ENCODE results near the gene MYO1C. TPM values are rescaled to one million over a fixed set of nuclear protein-coding genes. Genes with fewer than 3 reads are reported as not detected.

MYO1C gene
- total RNA-seq, 2 donors from 2014 or later, result 94.4 to 120 TPM

- no peak for DNase-seq (ENCODE audit: low spot score)
- Histone ChIP-seq H3K36me3 (peaks cover 0 to 4% of the 10 kb centered on the region in 2 donors), H3K4me3 (no peak overlapping the region), H3K9me3 (no peaks in the 10 kb centered on the region), H3K4me1 (replicated peaks) (peaks cover 9% of the 10 kb centered on the region), H3K27me3 (replicated peaks; ENCODE audit: insufficient read depth) (no peaks in the 10 kb centered on the region), H3K27ac (no peak overlapping the region)
- TF ChIP-seq POLR2AphosphoS5 (IDR thresholded peaks at IDR 0.05) (no peak), CTCF (IDR thresholded peaks at IDR 0.05) (no peak), POLR2A (IDR thresholded peaks at IDR 0.05) (no peak)
- 90% methylated on average over 13 of the region's 13 CpGs for WGBS
- intact Hi-C loops (cut with DNase I), result no loop called here
Measured at GRCh38 chr17:1506649-1507267, 14.3 kb upstream of the MYO1C start.

- Histone ChIP-seq H3K27me3 (replicated peaks; ENCODE audit: insufficient read depth) (no peaks in the 10 kb centered on the region), H3K27ac (no peak overlapping the region), H3K36me3 (peaks cover 0 to 4% of the 10 kb centered on the region in 2 donors), H3K4me1 (replicated peaks) (no peaks in the 10 kb centered on the region), H3K9me3 (no peaks in the 10 kb centered on the region), H3K4me3 (no peak overlapping the region)
- no peak for TF ChIP-seq CTCF (IDR thresholded peaks at IDR 0.05)
- no peak for TF ChIP-seq POLR2AphosphoS5 (IDR thresholded peaks at IDR 0.05)
- TF ChIP-seq POLR2A (IDR thresholded peaks at IDR 0.05), result no peak
- intact Hi-C loops (cut with DNase I), result no loop called here
- DNase-seq (ENCODE audit: low spot score), result no peak
- 82% methylated on average over 5 of the region's 5 CpGs for WGBS
Measured at GRCh38 chr17:1505586-1505985, 13.1 kb upstream of the MYO1C start.

DNA sequence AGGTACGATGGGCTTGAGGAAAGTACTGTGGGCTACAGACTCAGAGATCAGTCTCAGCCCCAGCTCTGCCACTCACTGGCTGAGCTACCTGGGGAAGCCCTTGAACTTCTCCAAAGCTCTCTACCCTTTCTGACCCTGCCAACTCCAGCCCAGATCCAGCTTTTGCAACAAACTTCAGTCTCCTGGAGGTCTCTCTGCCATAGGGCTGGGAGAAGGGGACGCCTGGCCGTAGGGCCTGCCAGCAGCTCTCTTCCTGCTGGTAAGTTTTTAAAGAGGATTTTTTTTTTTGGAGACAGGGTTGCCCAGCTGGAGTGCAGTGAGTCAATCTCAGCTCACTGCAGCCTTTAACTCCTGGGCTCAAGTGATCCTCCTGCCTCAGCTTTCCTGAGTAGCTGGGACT lies 12.4 kb upstream of the MYO1C start:
- WGBS, result 80% methylated on average over 3 of the region's 3 CpGs
- DNase-seq (ENCODE audit: low spot score), result no peak
- peaks cover 0 to 4% of the 10 kb centered on the region in 2 donors for H3K36me3 ChIP-seq
- no peak overlapping the region for H3K27ac ChIP-seq
- intact Hi-C loops (cut with DNase I), result no loop called here
- H3K4me3 ChIP-seq, result no peak overlapping the region
- H3K27me3 ChIP-seq (replicated peaks; ENCODE audit: insufficient read depth), result no peaks in the 10 kb centered on the region
- no peaks in the 10 kb centered on the region for H3K9me3 ChIP-seq
- H3K4me1 ChIP-seq (replicated peaks), result no peaks in the 10 kb centered on the region
- TF ChIP-seq CTCF (IDR thresholded peaks at IDR 0.05), result no peak
- TF ChIP-seq POLR2AphosphoS5 (IDR thresholded peaks at IDR 0.05), result no peak
- TF ChIP-seq POLR2A (IDR thresholded peaks at IDR 0.05), result no peak

- H3K36me3 ChIP-seq, result peaks cover 0 to 4% of the 10 kb centered on the region in 2 donors
- no peak overlapping the region for H3K4me3 ChIP-seq
- no peaks in the 10 kb centered on the region for H3K9me3 ChIP-seq
- intact Hi-C loops (cut with DNase I), result no loop called here
- H3K27me3 ChIP-seq (replicated peaks; ENCODE audit: insufficient read depth), result no peaks in the 10 kb centered on the region
- no peaks in the 10 kb centered on the region for H3K4me1 ChIP-seq (replicated peaks)
- WGBS, result 84% methylated on average over 10 of the region's 10 CpGs
- TF ChIP-seq POLR2AphosphoS5 (IDR thresholded peaks at IDR 0.05), result no peak
- H3K27ac ChIP-seq, result no peak overlapping the region
- no peak for DNase-seq (ENCODE audit: low spot score)
Measured at GRCh38 chr17:1503699-1504098, 11.2 kb upstream of the MYO1C start.

DNA sequence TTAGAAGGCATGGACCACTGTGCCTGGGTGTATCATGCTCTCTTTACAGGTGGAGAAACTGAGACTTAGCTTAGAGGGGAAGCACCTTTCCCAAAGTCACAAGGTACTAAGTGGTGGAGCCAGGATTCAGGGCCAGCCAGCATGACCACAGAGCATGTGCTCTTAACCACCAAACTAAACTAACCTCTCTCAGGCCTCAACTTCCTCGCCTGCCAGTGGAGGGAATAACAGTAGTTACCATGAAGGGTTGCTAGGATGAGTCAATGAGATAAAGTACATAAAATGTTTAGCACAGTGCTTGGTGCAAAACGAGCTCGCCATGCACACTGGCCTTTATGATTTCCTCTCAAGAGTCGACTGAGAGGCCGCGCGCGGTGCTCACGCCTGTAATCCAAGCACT lies 6.4 kb upstream of the MYO1C start:
- intact Hi-C loops (cut with DNase I), result no loop called here
- Histone ChIP-seq H3K4me3 (no peak overlapping the region), H3K36me3 (no peaks in the 10 kb centered on the region), H3K27me3 (replicated peaks; ENCODE audit: insufficient read depth) (no peaks in the 10 kb centered on the region), H3K4me1 (replicated peaks) (peaks cover 7% of the 10 kb centered on the region), H3K27ac (no peak overlapping the region), H3K9me3 (no peaks in the 10 kb centered on the region)
- DNase-seq (ENCODE audit: low spot score), result no peak
- TF ChIP-seq CTCF (IDR thresholded peaks at IDR 0.05), result no peak
- no peak for TF ChIP-seq POLR2AphosphoS5 (IDR thresholded peaks at IDR 0.05)
- TF ChIP-seq POLR2A (IDR thresholded peaks at IDR 0.05), result no peak
- 82% methylated on average over 9 of the region's 9 CpGs for WGBS
